ENCODE measurements around the gene DPH5.

Gene DPH5

GRCh38 chr1:101029184-101029583 lies 3.6 kb upstream of the DPH5 start:
- DNase-seq = no peak

GRCh38 chr1:101028466-101028865 lies 2.9 kb upstream of the DPH5 start:
- DNase-seq = no peak

- DNase-seq = no peak
Measured at GRCh38 chr1:101027194-101027772, 1.7 kb upstream of the DPH5 start.

- DNase-seq = no peak
Measured at GRCh38 chr1:101026430-101026788, 825 bp upstream of the DPH5 start.

- peak; percentile 36 for DNase-seq
Measured at GRCh38 chr1:101025283-101025656, 314 bp downstream of the DPH5 start.

GRCh38 chr1:101022294-101022693 lies 3.3 kb downstream of the DPH5 start:
- DNase-seq = no peak

- DNase-seq = no peak
Measured at GRCh38 chr1:101017448-101017847, 8.1 kb downstream of the DPH5 start.

GRCh38 chr1:101013776-101014175 lies 11.8 kb downstream of the DPH5 start:
- no peak for DNase-seq

GRCh38 chr1:101008229-101008834 lies 17.3 kb downstream of the DPH5 start:
- no peak for DNase-seq

GRCh38 chr1:101006553-101006952 lies 19.0 kb downstream of the DPH5 start:
- no peak for DNase-seq

GRCh38 chr1:101005871-101006270 lies 19.7 kb downstream of the DPH5 start:
- DNase-seq = no peak

GRCh38 chr1:101005183-101005582 lies 20.4 kb downstream of the DPH5 start:
- DNase-seq = no peak

GRCh38 chr1:101004670-101005069 lies 20.9 kb downstream of the DPH5 start:
- no peak for DNase-seq

GRCh38 chr1:101004061-101004460 lies 21.5 kb downstream of the DPH5 start:
- no peak for DNase-seq

- no peak for DNase-seq
Measured at GRCh38 chr1:101003012-101003650, 22.5 kb downstream of the DPH5 start.

GRCh38 chr1:101002551-101002950 lies 23.0 kb downstream of the DPH5 start:
- no peak for DNase-seq

GRCh38 chr1:101000131-101000873 lies 25.3 kb downstream of the DPH5 start:
- no peak for DNase-seq

- no peak for DNase-seq
Measured at GRCh38 chr1:100998426-100998825, 27.2 kb downstream of the DPH5 start.

GRCh38 chr1:100995198-100995988 lies 30.2 kb downstream of the DPH5 start:
- no peak for DNase-seq

GRCh38 chr1:100989306-100990077 lies 36.1 kb downstream of the DPH5 start:
- no peak for DNase-seq

GRCh38 chr1:100988121-100988520 lies 37.5 kb downstream of the DPH5 start:
- DNase-seq = no peak

GRCh38 chr1:100982793-100983192 lies 42.8 kb downstream of the DPH5 start:
- no peak for DNase-seq

Data from activated T-cell treated with anti-CD3 and anti-CD28 coated beads, Interleukin-2, amount 50 U/mL, for 1 hour (primary cell).